ENCODE data around the gene TCF23. TPM values are rescaled to one million over a fixed set of nuclear protein-coding genes. Genes with fewer than 3 reads are reported as not detected.
A peak's percentile ranks its signal among the peaks of the same experiment; 100 is the strongest.

TCF23 gene
- total and polyA plus RNA-seq, 7 donors, result 0.05 to 0.63 (median 0.13) TPM; not detected in 3

DNA sequence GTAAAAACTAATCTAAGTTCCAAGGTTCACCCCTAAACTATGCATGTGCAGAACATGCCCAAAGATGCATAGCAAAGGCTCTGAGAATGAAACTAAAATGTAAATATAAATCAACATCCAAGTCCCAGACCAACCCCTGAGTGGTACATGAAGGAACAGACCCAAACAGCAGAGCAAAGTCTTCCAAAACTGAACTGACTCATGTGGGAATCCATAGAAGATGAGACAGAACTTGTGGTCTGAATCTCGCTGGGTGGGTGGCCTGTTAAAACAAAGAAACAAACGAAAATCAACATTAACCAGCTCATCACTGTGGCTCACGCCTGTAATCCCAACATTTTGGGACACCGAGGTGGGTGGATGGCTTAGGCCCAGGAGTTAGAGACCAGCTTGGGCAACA, 33.5 kb downstream of the TCF23 start:
- no peaks in the 10 kb centered on the region for H3K36me3 ChIP-seq (ENCODE audit: insufficient read depth in 1 of 2, low read depth in 1 of 2)
- H3K9me3 ChIP-seq, result no peaks in the 10 kb centered on the region
- intact Hi-C loops (cut with DNase I), result no loop called here
- H3K27ac ChIP-seq, result no peak overlapping the region
- DNase-seq (no peak), ATAC-seq (no peak)
- peaks cover 0 to 4% (median 0%) of the 10 kb centered on the region in 3 donors for H3K27me3 ChIP-seq (ENCODE audit: insufficient read depth in 3 of 3, low read length in 2 of 3)
- TF ChIP-seq CTCF (IDR thresholded peaks at IDR 0.05), result no peak
- peaks cover 31% of the 10 kb centered on the region for H3K4me1 ChIP-seq
- no peak overlapping the region for H3K4me3 ChIP-seq
- WGBS, 3 donors, result 66 to 80% (median 70%) methylated on average over 4 of the region's 4 CpGs

DNA sequence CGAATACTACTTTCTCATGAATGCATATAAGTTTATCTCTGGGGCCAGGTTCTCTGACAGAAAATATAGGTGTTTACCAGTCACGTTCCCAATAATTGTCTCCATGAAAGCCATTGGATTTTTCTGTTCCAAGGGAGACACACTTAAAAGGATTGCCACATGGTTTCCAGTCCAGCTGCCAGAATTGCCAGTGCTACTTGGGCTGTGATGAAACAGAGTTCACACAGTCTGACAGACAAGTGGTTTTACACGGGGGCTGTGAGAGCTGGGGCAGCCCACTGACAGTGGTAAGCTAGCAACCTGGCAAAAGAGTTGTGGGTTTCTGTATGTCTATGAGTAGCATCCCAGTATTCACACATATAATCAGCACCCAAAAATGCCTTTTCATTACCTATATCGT, 35.3 kb downstream of the TCF23 start:
- Histone ChIP-seq H3K27ac (peak overlapping the region; percentile 77), H3K9me3 (no peaks in the 10 kb centered on the region), H3K36me3 (ENCODE audit: insufficient read depth in 1 of 2, low read depth in 1 of 2) (no peaks in the 10 kb centered on the region), H3K4me3 (no peak overlapping the region), H3K27me3 (ENCODE audit: insufficient read depth in 3 of 3, low read length in 2 of 3) (no peaks in the 10 kb centered on the region), H3K4me1 (peaks cover 31% of the 10 kb centered on the region)
- ATAC-seq, result peak; percentile 43 to 57 (median 48)
- TF ChIP-seq CTCF (IDR thresholded peaks at IDR 0.05), result no peak
- 57 to 62% (median 59%) methylated on average over 4 of the region's 4 CpGs for WGBS, 3 donors
- intact Hi-C loops (cut with DNase I), result no loop called here
- DNase-seq, result peak in 1 of 2 donors; percentile 47

DNA sequence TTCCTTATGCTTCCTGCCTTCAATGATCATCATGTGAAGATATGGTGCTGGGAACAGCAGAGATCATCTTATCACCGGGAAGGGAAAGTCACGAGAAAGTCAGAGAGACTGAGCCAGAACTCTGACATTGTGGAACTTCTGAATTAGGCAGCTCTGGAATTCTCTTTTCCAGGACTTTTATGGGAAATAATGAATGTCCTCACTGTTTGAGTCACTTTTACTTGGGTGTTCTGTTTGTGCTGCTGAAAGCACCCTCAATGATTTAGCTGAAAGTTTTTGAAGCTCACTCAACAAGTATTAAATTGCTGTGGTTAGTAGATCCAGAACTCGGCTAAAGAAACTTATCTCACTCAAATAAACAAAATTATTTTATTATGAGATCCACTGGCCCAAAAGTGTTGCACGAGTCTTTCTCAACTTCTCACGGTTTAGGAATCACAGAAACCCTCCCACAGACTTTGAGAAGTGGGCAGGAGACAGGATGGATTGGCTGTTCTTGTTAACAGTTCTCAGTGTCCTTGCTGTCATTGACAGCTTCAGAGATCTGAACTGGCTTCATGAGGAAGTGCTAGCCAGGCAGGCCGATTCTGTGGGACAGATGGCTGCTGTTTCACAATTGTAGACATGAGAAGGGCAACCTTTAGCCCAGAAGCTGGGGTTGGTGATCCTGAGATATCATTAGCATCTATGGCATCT, 36.7 kb downstream of the TCF23 start:
- peaks cover 31% of the 10 kb centered on the region for H3K4me1 ChIP-seq
- peak overlapping the region; percentile 77 for H3K27ac ChIP-seq
- no peaks in the 10 kb centered on the region for H3K27me3 ChIP-seq (ENCODE audit: insufficient read depth in 3 of 3, low read length in 2 of 3)
- ATAC-seq, result peak; percentile 89 to 94 (median 90)
- DNase-seq, result peak; percentile 61 to 75
- 17 to 23% (median 21%) methylated on average over 6 of the region's 6 CpGs for WGBS, 3 donors
- H3K9me3 ChIP-seq, result no peaks in the 10 kb centered on the region
- intact Hi-C loops (cut with DNase I), result no loop called here
- H3K36me3 ChIP-seq (ENCODE audit: insufficient read depth in 1 of 2, low read depth in 1 of 2), result no peaks in the 10 kb centered on the region
- peak overlapping the region; percentile 10 for H3K4me3 ChIP-seq
- TF ChIP-seq CTCF (IDR thresholded peaks at IDR 0.05), result no peak

GRCh38 chr2:27186613-27187345, 38.0 kb downstream of the TCF23 start:
- H3K27me3 ChIP-seq (ENCODE audit: insufficient read depth in 3 of 3, low read length in 2 of 3), result no peaks in the 10 kb centered on the region
- TF ChIP-seq CTCF (IDR thresholded peaks at IDR 0.05), result no peak
- WGBS, 3 donors, result 41 to 49% (median 44%) methylated on average over 6 of the region's 6 CpGs

More at GRCh38 chr2:27186613-27187345, 38.0 kb downstream of the TCF23 start:
- DNase-seq, result no peak
- intact Hi-C loops (cut with DNase I), result no loop called here
- Histone ChIP-seq H3K27ac (peak overlapping the region; percentile 77), H3K4me1 (peaks cover 31% of the 10 kb centered on the region), H3K4me3 (no peak overlapping the region), H3K36me3 (ENCODE audit: insufficient read depth in 1 of 2, low read depth in 1 of 2) (no peaks in the 10 kb centered on the region), H3K9me3 (no peaks in the 10 kb centered on the region)
- peak; percentile 58 to 76 (median 74) for ATAC-seq

Data from psoas muscle (tissue), 8 donors.